Stimulated activated CD4-positive, alpha-beta T cell treated with anti-CD3 and anti-CD28 coated beads, TNF-alpha, amount 100 ng/mL, for 4 hours (primary cell): ENCODE measurements around the gene TIMM23B.
"Not testable (repeated sequence)": the region's sequence is repeated elsewhere in the genome, so short reads cannot be mapped to it uniquely, and the experiment has no call there.

Experiments used
- DNase-seq, 3 experiments: peaks; one replicate each; pipeline ENCODE4 v3.0.0-alpha.2; 2020; ENCODE audit warnings: low read depth in 3 of 3

Gene TIMM23B

DNA sequence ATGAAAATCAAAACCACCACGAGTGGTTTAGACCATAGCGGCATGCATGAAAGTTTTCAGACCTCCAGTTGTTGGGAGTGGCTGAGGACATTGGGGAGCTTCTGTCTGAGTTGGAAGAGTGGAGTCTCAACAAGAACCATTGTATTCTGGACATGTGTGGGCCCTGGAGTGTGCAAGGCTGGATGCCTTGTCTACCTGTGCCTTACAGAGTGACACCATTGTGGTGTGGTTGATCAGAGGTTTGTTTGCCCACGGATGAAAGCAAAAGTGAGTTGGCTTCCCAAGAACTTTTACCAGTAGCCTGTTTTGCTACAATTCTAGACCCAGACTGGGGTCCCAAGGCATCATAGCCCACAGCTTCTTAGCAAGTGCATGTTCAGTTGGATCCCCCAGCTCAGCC is 35.9 kb downstream of the TIMM23B start:
- DNase-seq: not testable (repeated sequence)

DNA sequence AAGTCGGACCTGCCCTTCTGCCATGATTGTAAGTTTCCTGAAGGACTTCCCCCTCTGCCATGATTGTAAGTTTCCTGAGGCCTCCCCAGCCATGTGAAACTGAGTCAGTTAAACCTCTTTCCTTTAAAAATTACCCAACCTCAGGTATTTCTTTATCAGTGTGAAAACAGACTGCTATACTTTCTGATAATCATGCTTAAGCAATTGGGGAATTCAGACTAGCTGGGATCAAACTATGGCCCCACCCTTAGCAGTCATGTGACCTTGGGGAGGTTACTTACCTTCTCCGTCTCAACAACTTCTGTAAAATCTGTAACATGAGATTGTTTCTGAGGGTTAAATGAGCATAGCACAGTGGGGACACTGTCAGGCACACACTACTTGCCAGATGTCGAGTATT is 45.4 kb downstream of the TIMM23B start:
- DNase-seq: not testable (repeated sequence)

DNA sequence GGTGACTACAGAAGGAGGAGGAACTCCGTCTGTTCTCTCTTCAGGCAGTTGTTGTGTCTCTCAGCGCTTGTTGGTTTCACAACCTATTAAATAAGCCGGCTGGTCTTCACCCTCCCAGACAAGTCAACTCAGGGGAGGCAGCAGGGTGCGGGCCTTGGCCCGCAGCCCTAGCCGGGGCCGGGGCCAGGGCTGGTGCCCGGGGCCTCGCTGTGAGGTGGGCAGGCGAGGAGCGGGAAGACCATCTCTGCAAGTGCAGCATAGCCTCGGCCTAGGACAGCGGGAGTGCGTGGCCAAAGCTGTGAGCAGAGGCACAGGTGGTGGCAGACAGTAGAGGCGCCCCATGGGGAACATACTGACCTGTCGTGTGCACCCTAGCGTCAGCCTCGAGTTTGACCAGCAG is 46.5 kb downstream of the TIMM23B start, which contains the start of gene AGAP6:
Gene AGAP6 (plus strand): TSS at position 31 of the 400 bp plus-strand sequence. CDS start 310 bp downstream, at position 341.
- DNase-seq: not testable (repeated sequence)

DNA sequence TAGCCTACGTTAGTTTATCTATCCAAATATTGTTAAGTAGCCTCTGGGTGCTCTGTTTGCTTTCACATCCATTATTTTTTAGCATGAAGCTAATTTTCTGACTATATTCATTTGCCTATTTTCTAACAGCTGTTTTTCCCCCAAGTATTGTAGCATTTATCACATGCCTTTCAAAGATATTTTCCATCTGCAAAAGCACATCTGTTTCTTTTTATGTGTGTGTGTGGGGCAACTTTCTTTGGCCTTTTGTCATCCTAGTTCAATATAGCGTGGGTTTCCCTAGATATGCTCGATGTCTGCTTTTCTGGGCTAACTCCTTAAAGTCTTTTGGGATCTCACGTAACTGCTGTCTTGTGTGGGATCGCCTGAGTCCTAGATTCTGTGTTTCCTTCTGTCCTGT is 53.5 kb downstream of the TIMM23B start:
- not testable (repeated sequence) for DNase-seq

DNA sequence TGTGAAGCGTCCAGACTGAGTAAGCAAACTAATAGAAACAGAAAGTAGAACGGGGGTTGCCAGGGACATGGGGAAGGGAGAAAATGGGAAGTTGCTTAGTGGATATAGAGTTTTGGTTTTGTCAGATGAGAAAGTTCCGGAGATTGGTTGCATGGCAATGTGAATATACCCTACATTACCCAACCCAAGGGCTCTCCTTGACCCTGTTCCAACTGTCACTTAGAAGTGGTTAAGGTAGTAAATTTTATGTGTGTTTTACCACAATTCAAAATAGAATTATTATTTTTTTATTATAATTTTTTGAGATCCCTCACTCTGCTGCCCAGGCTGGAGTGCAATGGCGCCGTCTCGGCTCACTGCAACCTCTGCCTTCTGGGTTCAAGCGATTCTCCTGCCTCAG is 72.2 kb downstream of the TIMM23B start:
- not testable (repeated sequence) for DNase-seq

DNA sequence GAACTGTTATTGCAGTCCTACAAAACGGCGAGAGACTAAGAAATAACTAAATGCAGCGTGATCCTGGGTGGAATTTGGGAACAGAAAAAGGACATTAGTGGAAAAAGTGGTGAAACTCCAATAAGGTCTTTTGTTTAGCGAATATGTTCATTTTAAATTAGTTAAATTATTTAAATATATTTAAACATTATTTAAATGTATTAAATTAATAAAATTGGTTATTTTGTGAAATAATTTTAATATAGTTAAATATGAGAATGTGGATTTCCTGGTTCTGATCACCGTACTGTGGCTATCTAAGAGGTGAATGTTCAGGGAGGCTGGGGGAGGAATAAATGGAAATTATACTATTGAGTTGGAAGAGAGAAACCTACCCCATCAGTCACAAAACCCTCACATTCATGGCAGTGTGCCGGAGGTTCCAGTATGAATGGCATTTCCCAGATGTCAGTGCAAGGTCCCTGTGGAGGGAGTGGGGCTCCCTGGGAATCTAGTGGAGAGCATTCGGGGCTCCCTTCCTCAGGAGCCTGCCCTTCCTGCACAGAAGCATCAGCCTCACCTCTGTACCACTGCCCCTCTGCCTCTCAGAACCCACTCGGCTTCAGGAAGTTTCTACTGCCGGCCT is 73.9 kb downstream of the TIMM23B start:
- DNase-seq: not testable (repeated sequence)

DNA sequence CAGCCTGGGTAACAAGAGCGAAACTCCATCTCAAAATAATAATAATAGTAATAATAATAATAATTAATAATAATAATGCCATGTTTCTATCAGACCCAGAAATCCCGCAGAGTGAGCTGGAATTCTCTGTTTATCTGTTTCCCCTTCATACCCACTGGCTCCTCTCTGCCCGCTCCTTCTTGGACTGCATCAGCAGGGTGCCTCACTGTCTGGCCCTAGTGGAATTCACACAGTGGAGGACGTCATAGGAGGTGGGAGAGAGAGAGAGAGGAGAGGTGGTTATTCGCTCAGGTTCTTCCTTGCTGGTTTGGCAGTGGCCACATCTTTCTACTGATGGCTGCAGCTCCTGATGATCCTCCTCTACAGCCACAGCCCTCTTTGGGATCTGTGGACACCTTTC is 75.1 kb downstream of the TIMM23B start:
- not testable (repeated sequence) for DNase-seq

DNA sequence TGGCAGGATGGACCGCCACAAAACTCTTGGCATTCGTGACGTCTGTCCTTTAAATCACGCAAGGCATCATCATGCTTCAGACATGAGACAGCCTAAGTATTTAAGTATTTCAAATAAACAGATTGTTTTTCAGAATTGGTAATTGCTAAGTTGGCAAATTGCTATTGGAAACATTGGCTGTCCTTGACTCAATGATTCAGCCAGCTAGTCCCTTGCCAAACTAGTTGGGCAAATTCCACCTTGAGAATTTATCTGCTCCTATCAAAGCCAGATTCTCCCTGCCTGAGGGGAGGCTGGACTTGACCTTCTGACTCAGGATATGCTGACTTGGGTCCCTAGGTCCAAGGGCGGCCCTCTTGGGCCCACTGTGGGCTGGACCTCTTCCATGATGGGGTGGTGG is 75.8 kb downstream of the TIMM23B start:
- DNase-seq: not testable (repeated sequence)

DNA sequence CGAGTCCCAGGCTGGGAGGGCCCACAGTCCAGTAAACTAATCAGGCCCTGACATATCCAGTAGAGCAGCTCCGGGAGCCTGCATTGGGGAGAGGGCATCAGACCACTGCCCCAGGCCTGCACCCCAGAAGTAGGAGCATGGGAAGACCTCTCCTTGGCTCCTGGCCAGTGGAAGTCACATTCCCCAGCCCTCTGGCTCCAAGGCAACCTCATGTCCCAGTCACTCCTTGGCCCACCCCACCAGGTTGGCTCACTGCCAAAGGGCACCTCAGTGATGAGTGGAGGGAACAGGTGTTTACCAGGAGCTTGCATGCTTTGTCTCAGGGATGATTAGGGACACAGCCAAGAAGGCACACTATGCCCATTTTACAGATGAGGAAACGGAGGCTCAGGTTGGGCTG is 77.4 kb downstream of the TIMM23B start:
- not testable (repeated sequence) for DNase-seq

DNA sequence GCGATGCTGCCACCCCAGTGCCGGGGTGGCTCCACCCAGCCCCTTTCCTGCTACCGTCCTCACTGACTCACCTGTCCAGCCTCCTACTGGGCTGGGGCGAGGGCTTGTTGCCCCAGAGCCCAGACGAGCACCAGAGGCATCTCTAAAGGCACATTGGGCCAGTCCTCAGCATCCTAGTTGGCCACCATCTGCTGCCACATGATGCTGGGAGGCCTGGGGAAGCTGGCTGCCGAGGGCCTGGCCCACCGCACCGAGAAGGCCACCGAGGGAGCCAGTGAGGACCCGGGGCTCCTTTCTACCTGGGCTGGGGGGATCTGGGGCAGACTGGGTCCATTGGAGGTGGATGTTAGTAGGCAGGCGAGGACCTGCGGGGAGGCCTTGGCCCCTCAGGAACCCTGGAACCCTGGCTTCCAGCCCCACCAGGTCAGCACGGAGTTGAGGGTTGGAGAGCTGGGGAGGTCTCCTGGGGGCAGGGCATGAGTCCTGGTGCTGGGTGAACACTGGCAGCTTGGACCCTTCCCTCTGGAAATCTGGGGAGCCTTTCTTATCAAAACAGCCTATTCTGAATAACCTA is 78.7 kb downstream of the TIMM23B start:
- not testable (repeated sequence) for DNase-seq

DNA sequence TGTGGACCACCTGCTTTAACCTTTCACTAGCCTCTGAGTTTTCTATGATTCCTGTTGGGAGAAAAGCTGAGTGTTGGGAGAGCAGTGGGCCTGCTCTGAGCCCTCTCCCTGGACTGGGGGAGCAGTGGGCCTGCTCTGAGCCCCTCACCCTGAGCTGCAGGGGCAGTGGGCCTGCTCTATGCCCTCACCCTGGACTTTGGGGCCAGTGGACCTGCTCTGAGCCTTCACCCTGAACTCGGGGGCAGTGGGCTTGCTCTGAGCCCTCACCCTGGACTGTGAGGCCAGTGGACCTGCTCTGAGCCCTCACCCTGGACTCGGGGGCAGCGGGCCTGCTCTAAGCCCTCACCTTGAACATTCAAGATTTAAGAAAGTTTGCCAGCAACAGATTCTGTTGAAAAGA is 79.8 kb downstream of the TIMM23B start:
- DNase-seq: no peak
